Activated CD4-positive, alpha-beta T cell treated with anti-CD3 and anti-CD28 coated beads for 24 hours (primary cell): ENCODE measurements around the gene RBM24.

Experiments
- DNase-seq, 2 donors: peaks; one replicate each; pipeline ENCODE4 v3.0.0-alpha.2; 2020; ENCODE audit warnings: low read depth in 2 of 2

Gene RBM24

DNA sequence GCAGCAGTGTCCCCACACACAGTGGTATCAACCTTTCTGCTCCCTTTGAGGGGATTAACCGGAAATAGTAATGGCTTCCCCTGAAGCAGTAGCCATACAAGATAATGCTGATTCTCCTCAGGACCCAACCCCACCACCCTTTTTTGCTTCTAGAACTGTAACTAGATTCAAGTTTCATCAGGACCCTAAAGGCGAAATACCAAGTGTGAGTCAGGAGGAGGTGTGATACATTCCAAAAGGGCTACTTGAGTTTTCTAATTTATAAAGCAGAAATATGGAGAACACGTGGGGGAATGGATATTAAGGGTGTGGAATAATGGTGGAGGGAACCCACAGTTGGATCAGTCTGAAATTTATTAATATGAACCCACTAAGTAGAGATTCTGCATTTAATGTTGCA lies 60.7 kb downstream of the RBM24 start:
- no peak for DNase-seq

DNA sequence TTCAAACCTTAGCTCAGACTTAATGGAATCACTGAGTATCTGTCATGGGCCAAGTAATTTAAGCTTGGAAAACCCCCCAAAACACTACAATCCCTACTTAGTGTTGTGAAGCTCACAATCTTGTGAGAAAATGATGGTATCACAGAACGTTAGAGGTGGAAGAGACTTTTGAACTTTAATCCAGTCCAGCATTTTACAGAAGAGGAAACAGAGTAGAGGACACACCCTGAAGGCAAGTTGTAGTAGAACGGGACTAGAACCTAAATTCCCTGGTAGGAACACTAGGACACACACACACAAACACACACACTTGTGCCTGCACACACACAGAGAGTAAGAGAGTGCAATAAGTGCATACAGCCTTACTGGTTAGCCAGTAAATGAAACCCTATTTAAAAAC lies 62.1 kb downstream of the RBM24 start:
- no peak for DNase-seq
